Measurements from ENCODE around the gene TMCO4.

The TMCO4 gene

GRCh38 chr1:19750882-19751276 lies 48.8 kb downstream of the TMCO4 start:
- DNase-seq (ENCODE audit: extremely low read depth in 1 of 2, low read depth in 1 of 2) = no peak

- no peak for DNase-seq (ENCODE audit: extremely low read depth in 1 of 2, low read depth in 1 of 2)
Measured at GRCh38 chr1:19750101-19750881, 49.4 kb downstream of the TMCO4 start.

GRCh38 chr1:19749685-19750084 lies 50.0 kb downstream of the TMCO4 start:
- no peak for DNase-seq (ENCODE audit: extremely low read depth in 1 of 2, low read depth in 1 of 2)

- no peak for DNase-seq (ENCODE audit: extremely low read depth in 1 of 2, low read depth in 1 of 2)
Measured at GRCh38 chr1:19747761-19748160, 52.0 kb downstream of the TMCO4 start.

- DNase-seq (ENCODE audit: extremely low read depth in 1 of 2, low read depth in 1 of 2) = no peak
Measured at GRCh38 chr1:19744886-19745285, 54.8 kb downstream of the TMCO4 start.

- no peak for DNase-seq (ENCODE audit: extremely low read depth in 1 of 2, low read depth in 1 of 2)
Measured at GRCh38 chr1:19744335-19744743, 55.4 kb downstream of the TMCO4 start.

- no peak for DNase-seq (ENCODE audit: extremely low read depth in 1 of 2, low read depth in 1 of 2)
Measured at GRCh38 chr1:19743793-19744192, 55.9 kb downstream of the TMCO4 start.

GRCh38 chr1:19743180-19743579 lies 56.5 kb downstream of the TMCO4 start:
- DNase-seq (ENCODE audit: extremely low read depth in 1 of 2, low read depth in 1 of 2) = no peak

DNA sequence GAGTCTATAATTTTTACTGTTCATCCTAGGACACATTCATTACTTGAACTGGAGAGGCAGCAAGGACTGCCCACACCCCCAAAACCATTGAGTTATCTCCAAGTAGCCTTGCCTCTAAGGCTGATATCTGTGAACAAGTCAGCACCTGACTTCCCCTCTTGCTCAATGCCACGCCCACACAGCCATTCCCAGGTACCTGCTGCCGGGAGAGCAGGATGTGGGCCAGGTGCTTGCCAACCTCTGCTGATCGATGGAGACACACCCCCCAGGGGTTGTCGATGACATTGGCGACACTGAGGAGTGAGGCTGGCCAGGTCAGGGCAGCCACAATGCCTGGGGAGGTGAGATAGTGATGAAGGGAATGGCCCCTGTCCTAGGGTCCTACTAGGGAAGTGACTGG lies 60.1 kb downstream of the TMCO4 start:
- no peak for DNase-seq (ENCODE audit: extremely low read depth in 1 of 2, low read depth in 1 of 2)

DNA sequence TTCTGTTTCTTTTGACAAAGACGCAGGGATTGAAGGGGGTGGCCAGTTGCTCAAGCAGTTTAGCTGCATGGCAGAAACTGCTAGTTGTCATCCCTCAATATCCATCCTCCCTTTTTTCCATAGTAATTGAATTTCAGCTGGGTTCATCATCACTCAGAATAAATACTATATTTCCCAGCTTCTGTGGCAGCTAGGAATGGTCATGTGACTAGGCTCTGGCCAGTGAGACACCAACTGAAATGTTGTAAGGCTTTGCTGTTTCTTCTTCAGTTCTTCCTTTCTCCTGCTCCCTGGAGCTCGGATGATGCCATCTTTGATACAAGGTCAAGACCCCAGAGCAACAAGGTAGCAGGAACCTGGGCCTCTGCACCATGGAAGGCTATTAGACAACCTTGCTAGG lies 61.0 kb downstream of the TMCO4 start:
- no peak for DNase-seq (ENCODE audit: extremely low read depth in 1 of 2, low read depth in 1 of 2)

GRCh38 chr1:19738076-19738475 lies 61.6 kb downstream of the TMCO4 start:
- no peak for DNase-seq (ENCODE audit: extremely low read depth in 1 of 2, low read depth in 1 of 2)

- DNase-seq (ENCODE audit: extremely low read depth in 1 of 2, low read depth in 1 of 2) = no peak
Measured at GRCh38 chr1:19737104-19737825, 62.5 kb downstream of the TMCO4 start.

DNA sequence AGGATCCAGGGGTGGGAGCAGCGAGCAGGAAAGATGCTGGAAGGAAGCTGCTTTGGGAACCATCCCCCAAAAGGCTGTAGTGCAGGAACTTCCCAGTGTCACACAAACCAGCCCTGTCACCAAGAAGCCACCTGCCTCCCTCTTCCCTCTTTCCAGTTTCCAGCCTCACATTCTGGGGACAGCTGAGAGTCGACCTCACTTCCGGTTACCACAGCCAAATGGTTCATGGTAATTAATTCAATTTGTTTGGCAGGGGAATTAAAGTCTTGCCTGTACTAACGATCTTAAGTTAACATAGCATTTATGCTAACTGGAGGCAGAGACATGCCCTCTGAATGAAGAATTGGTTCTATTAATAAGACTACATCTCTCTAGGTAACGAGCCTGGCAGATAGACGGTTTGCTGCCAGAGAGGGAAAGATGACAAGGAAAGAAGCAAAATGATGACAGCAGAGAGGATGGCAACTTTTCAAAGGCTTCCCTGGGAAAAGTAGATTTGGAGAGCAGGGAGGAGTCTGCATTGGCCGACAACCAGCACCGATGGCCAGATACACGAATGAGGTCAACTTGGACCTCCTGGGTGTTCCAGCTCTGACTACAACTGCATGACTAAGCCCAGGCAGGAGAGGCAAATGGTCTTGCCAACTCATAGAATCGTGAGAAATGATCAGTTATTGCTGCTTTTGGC lies 64.1 kb downstream of the TMCO4 start:
- no peak for DNase-seq (ENCODE audit: extremely low read depth in 1 of 2, low read depth in 1 of 2)

- DNase-seq (ENCODE audit: extremely low read depth in 1 of 2, low read depth in 1 of 2) = no peak
Measured at GRCh38 chr1:19734472-19734999, 65.2 kb downstream of the TMCO4 start.

DNA sequence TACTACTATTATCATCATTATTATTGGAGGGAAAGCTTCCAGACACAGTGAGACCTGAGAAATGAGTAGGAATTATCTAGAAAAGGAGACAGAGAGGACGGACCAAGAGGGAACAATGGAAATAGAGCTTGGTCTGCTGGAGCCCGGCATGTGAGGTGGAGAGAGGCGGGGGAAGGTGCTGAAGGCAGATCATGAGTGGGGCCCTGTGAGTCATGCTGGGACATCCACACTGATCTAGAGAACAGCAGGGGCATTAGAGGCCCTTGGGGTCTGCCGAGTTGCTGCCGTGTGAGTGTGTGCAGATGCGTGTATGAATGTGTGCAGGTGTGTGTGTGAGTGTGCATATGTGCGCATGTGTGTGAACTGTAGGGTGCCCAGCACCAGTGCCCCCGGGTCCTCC lies 65.7 kb downstream of the TMCO4 start:
- no peak for DNase-seq (ENCODE audit: extremely low read depth in 1 of 2, low read depth in 1 of 2)

DNA sequence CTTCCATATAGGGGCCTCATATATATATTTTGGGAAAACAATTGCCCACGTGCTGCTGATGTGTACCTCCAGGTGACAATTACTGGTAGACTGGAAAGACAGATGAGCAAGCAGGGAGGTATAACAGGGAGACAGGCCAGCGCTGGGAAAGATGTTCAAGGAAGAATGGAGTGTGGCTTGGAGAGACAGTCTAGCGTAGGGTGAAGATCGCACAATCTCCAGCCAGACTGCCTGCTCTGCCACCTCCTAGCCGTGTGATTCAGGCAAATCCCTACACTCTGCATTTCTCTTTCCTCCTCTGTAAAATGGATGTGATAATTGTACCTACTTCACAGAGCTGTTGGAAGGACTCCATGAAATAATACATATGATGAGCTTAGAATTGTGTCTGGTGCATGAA lies 66.1 kb downstream of the TMCO4 start:
- DNase-seq (ENCODE audit: extremely low read depth in 1 of 2, low read depth in 1 of 2) = no peak

DNA sequence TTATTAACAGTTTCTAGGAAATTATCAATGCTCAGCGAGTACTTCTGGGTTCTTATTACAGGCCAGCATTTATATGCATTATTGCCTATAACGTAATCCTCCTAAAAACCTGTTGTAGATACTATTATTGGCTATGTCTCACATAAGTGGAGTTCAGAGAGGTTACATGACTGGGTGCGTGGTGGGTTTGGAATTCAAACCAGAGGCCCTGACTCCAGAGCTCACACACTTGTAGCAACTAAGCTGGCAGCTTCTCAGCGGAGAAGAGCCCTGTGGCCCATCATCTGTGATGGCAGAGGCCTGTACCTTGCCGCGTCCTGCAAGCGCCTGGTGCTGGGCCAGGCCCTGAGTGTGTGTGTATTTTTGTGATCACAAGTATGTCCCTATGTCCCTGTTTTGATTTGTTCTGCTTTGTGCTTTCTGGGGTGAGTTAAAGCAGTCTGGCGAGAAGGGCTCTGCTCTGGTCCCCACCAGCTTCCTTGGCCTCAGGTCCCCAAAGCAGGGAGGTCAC lies 68.3 kb downstream of the TMCO4 start:
- no peak for DNase-seq (ENCODE audit: extremely low read depth in 1 of 2, low read depth in 1 of 2)

GRCh38 chr1:19730793-19731192 lies 68.9 kb downstream of the TMCO4 start:
- DNase-seq (ENCODE audit: extremely low read depth in 1 of 2, low read depth in 1 of 2) = no peak

- no peak for DNase-seq (ENCODE audit: extremely low read depth in 1 of 2, low read depth in 1 of 2)
Measured at GRCh38 chr1:19730232-19730631, 69.5 kb downstream of the TMCO4 start.

DNA sequence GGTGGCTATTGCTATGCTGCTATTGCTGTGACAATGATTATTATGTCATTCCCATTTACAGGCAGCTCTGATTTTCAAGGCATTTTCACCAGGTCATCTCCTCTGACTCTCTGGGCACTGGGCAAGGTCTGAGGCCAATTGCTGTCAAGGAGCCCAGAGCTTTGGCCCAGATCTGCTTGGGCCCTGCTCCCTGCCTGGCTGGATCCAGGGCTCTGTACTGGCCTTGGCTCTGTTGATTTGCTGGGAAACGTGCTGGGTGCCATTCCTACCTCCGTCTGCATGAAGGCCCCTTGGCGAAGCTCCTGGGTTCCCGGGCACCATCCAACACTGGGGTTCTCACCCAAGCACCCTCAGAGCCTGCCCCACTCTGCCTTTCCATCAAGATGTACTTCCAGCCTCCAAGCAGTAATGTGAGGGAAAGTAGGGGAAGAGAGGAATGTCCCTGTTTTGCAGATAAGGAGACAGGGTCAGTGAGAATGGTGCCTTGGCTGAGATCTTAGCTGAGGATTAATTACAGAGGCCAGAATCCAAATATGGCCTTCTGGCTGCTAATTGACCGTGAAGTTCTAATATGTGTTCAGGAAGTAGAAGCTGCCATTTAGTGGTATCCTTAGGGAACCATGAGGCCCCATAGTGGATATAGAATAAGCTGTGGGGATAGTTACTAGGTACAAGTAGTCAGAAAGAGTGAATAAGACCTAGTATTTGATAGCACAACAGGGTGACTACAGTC lies 71.1 kb downstream of the TMCO4 start:
- DNase-seq (ENCODE audit: extremely low read depth in 1 of 2, low read depth in 1 of 2) = no peak

GRCh38 chr1:19725606-19726005 lies 74.1 kb downstream of the TMCO4 start:
- no peak for DNase-seq (ENCODE audit: extremely low read depth in 1 of 2, low read depth in 1 of 2)
